Uterus (tissue), 2 donors: ENCODE results near the gene ZGLP1.

Experiments
- POLR2A ChIP-seq, 2 donors: fragments of 450-650 bp; IDR thresholded peaks; one replicate each; pipeline ENCODE4 v1.6.1; 2016; ENCODE audit warnings: antibody characterized with exemption in 2 of 2, mild to moderate bottlenecking in 1 of 2, moderate library complexity in 1 of 2
- TF ChIP-seq, protein P1 (sequence below), 4 experiments: fragments of 200-600 bp in 2 of 4; fragments of 450-650 bp in 2 of 4; sonication (generic) in 2 of 4; IDR thresholded peaks; one replicate each; pipeline ENCODE4 v1.5.1; 2016 to 2019; ENCODE audit warnings: antibody characterized with exemption in 4 of 4, mild to moderate bottlenecking in 2 of 4, moderate library complexity in 1 of 4

DNA sequence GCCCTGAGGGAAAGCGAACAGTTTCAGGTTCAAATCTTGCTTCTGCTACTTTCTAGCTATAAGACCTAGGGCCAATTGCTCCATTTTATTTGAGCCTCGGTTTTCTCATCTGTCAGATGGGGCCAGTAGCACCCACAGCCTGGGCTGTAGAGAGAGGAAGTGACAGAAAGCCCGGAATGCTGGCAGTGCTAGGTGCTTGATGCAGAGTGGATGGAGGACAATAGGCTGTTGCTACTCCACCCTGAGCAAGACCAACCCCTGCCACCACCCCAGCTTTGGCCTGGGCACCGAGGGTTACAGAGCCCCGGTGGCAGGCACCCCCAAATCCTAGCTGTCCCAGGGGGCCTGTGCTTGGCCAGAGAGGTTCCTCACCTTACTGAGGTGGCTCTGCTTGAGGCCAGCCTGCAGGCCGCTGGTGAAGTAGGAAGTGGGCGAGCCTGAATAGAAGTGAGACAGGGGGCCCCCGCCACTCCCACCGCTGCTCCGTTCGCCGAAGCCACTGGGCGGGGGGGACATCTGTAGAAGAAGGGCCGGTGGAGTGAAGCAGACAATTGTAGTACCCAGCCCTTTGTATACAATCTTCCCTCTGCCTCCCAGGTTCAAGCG is 8.3 kb upstream of the ZGLP1 start:
- no peak for TF ChIP-seq POLR2A (IDR thresholded peaks at IDR 0.05)
- TF ChIP-seq, protein P1, sequence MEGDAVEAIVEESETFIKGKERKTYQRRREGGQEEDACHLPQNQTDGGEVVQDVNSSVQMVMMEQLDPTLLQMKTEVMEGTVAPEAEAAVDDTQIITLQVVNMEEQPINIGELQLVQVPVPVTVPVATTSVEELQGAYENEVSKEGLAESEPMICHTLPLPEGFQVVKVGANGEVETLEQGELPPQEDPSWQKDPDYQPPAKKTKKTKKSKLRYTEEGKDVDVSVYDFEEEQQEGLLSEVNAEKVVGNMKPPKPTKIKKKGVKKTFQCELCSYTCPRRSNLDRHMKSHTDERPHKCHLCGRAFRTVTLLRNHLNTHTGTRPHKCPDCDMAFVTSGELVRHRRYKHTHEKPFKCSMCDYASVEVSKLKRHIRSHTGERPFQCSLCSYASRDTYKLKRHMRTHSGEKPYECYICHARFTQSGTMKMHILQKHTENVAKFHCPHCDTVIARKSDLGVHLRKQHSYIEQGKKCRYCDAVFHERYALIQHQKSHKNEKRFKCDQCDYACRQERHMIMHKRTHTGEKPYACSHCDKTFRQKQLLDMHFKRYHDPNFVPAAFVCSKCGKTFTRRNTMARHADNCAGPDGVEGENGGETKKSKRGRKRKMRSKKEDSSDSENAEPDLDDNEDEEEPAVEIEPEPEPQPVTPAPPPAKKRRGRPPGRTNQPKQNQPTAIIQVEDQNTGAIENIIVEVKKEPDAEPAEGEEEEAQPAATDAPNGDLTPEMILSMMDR (IDR thresholded peaks at IDR 0.05): no peak
